Body of pancreas (tissue), 4 donors: Measurements from ENCODE around the gene CCDC110.

Source experiments
- POLR2A ChIP-seq, 3 donors: fragments of 450-650 bp; IDR thresholded peaks; one replicate each; pipeline ENCODE4 v1.6.1; 2016; ENCODE audit warnings: antibody characterized with exemption in 3 of 3, mild to moderate bottlenecking in 2 of 3
- TF ChIP-seq, protein P1 (sequence below), 7 experiments: fragments of 450-650 bp in 4 of 7; fragments of 200-600 bp in 3 of 7; sonication (generic) in 3 of 7; IDR thresholded peaks; one replicate each; pipeline ENCODE4 v1.5.1; 2016 to 2019; ENCODE audit warnings: antibody characterized with exemption in 7 of 7

DNA sequence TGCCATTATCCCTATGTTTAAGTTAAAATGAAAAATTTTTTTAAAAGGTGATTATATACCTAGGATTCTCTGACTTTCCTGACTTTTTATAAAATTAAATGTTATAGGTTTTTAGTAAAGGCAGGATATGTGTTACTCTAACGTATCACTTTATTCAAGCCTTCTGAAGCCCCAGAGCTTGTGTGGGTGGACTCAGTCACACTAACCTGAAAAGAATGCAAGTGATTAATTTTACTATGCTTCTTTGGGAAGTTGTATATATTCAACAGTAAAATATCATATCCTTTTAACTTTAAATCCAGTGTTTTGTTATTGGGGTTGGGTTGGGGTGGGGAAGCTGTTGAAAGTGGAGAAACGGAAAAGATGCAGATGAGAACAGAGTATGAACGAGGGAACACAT, 41.0 kb upstream of the CCDC110 start:
- TF ChIP-seq, protein P1, sequence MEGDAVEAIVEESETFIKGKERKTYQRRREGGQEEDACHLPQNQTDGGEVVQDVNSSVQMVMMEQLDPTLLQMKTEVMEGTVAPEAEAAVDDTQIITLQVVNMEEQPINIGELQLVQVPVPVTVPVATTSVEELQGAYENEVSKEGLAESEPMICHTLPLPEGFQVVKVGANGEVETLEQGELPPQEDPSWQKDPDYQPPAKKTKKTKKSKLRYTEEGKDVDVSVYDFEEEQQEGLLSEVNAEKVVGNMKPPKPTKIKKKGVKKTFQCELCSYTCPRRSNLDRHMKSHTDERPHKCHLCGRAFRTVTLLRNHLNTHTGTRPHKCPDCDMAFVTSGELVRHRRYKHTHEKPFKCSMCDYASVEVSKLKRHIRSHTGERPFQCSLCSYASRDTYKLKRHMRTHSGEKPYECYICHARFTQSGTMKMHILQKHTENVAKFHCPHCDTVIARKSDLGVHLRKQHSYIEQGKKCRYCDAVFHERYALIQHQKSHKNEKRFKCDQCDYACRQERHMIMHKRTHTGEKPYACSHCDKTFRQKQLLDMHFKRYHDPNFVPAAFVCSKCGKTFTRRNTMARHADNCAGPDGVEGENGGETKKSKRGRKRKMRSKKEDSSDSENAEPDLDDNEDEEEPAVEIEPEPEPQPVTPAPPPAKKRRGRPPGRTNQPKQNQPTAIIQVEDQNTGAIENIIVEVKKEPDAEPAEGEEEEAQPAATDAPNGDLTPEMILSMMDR (IDR thresholded peaks at IDR 0.05) = no peak
- TF ChIP-seq POLR2A (IDR thresholded peaks at IDR 0.05) = no peak
